Esophagus muscularis mucosa (tissue), 3 donors: ENCODE measurements around the gene OPTC.

ENCODE experiments used
- CTCF ChIP-seq, 3 experiments: fragments of 200-600 bp in 2 of 3; fragments of 450-650 bp in 1 of 3; sonication (generic) in 2 of 3; IDR thresholded peaks; one replicate each; pipeline ENCODE4 v1.5.1; 2017 to 2019; ENCODE audit warnings: antibody characterized with exemption in 3 of 3, mild to moderate bottlenecking in 2 of 3, moderate library complexity in 1 of 3
- POLR2A ChIP-seq: fragments of 450-650 bp; IDR thresholded peaks from one replicate; pipeline ENCODE4 v1.6.1; 2017; ENCODE audit warnings: antibody characterized with exemption, moderate library complexity, mild to moderate bottlenecking, low read depth

DNA sequence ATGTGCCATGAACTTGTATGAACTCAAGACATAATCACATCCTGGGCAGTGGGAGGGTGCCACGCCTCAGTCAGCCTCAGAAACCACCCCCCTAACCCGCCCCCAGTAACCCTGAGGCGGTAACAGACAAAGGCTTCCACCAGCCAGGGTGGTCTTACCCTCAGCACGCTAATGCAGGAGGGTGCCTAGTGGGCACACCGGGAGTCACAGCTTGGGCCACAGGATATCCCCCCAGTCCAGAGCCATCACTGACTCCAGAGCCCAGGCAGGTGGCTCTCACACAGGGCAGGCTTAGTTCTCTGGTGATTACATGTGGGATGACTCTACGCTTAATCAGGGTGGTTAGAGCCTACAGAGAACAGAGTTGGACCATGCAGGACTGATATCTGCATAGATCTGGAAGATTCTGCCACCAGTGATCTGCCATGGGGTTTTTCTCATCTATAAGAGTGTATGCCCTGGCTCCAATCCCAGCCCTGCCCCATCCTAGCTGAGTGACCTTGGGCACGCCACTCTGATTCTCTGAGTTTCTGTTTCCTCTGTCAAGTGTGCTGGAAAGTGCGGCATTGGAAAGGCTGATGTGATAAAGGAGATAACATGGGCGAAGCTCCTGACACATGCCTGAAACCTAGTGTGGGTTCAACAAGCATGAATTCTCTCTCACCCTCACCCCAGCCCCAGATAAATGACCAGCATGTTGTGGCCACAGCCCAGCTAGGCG lies 27.3 kb downstream of the OPTC start:
- TF ChIP-seq CTCF (IDR thresholded peaks at IDR 0.05) (no peak), POLR2A (no peak)
